Measurements from ENCODE around the gene PSMG1. TPM values are rescaled to one million over a fixed set of nuclear protein-coding genes. Genes with fewer than 3 reads are reported as not detected.

The PSMG1 gene
- total RNA-seq, 2 experiments from 2014 or later, result 109 to 123 TPM

DNA sequence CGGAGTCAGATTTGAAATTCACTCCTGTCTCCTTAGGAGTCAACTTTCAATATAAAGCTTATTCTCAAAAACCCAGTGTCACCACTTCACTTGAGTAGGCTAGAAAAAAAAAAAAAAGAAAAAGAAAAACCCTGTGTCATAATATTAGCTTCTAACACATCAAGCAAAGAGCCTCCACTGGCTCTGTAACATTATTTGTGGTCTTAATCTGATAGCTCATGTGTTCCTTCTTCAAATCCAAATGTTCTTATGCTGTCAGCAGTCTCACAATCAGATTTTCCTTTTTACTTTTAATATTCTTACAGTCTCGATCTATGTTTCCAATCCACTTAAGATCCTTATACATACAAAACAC is 26.1 kb upstream of the PSMG1 start:
- no peak for DNase-seq
- ATAC-seq, result no peak
- CTCF ChIA-PET, result interaction anchor here (0.6 to 1.1 kb wide), 3 partner anchors 10 to 267 kb away, joined by 3 to 4 read pairs (median 4); no protein-coding TSS in a partner anchor
- Mint-ChIP-seq H3K9me3 (ENCODE audit: low read depth) (no peaks in the 10 kb centered on the region), H3K36me3 (ENCODE audit: low read depth) (peaks cover 36% of the 10 kb centered on the region), H3K4me1 (peaks cover 32% of the 10 kb centered on the region), H3K27ac (peak overlapping the region; percentile 47), H3K4me3 (no peak overlapping the region), H3K27me3 (no peaks in the 10 kb centered on the region)
- POLR2A ChIA-PET, result interaction anchor here (0.7 kb wide), 2 partner anchors 33 to 187 kb away, joined by 4 to 5 read pairs; no protein-coding TSS in a partner anchor
- intact Hi-C loops (cut with DNase I, micrococcal nuclease), result no loop called here

DNA sequence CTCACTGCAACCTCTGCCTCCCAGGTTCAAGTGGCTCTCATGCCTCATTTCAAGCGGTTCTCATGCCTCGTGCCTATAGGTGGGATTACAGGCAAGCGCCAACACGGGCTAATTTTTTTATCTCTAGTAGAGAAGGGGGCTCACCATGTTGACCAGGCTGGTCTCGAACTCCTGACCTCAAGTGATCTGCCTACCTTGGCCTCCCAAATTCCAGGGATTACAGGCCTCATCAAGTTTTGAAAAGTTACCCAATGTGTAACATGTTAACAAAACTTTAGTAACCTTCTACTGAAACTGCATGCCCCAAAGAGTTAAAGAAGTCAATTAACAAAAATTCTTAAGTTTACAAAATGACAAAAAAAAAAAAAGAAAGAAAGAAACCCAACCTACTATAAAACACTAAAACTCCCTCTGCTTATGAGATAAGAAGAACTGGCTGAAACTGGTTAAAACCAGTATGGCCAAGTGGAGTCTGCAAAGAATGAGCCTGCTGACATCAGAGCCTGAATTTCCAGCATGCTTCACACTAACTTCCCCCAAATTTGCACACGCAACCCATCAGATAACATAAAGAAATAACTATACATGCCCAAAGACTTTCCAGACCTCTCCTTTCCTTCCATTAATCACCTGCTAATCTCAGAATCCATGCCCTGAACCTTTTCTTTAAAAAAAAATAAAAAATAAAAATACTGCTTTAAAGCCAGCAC is 25.5 kb upstream of the PSMG1 start:
- POLR2A ChIA-PET, result interaction anchor here (0.7 kb wide), 2 partner anchors 33 to 186 kb away, joined by 4 to 5 read pairs; no protein-coding TSS in a partner anchor
- intact Hi-C loops (cut with DNase I, micrococcal nuclease), result loop anchor here in 1 of 2 experiments (1.0 kb wide), 1 partner anchor 180 kb away; no protein-coding TSS in a partner anchor
- CTCF ChIA-PET, result interaction anchor here (1.1 kb wide), 1 partner anchor 10 kb away, joined by 3 read pairs; no protein-coding TSS in a partner anchor
- no peaks in the 10 kb centered on the region for H3K27me3 Mint-ChIP-seq
- peak overlapping the region; percentile 59 for H3K27ac Mint-ChIP-seq
- H3K4me1 Mint-ChIP-seq, result peaks cover 32% of the 10 kb centered on the region
- peak; percentile 49 for ATAC-seq
- no peak for DNase-seq
- H3K9me3 Mint-ChIP-seq (ENCODE audit: low read depth), result no peaks in the 10 kb centered on the region
- H3K36me3 Mint-ChIP-seq (ENCODE audit: low read depth), result peaks cover 36% of the 10 kb centered on the region
- no peak overlapping the region for H3K4me3 Mint-ChIP-seq

DNA sequence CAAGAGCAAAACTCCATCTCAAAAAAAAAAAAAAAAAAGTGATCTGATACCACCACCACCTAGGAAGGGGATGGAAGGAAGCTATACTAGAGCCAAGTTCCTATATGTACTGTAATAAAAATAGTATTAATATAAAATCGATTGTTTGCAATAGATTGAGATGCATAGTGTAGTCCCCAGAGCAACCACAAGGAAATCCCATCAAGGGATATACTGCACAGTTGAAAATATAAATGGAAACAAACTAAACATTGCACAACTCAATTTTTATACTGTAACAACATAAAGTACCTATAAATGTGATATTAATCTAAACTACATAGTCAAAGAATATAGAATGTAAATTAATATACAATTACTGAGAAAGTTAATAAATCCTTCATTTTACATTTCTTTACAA is 20.9 kb upstream of the PSMG1 start:
- intact Hi-C loops (cut with DNase I, micrococcal nuclease), result no loop called here
- peaks cover 10% of the 10 kb centered on the region for H3K4me1 Mint-ChIP-seq
- no peak for DNase-seq
- H3K27ac Mint-ChIP-seq, result no peak overlapping the region
- ChIA-PET POLR2A (no interaction called here), CTCF (interaction anchor here (0.5 to 1.5 kb wide), 3 partner anchors 9 to 201 kb away, joined by 3 read pairs; no protein-coding TSS in a partner anchor)
- no peaks in the 10 kb centered on the region for H3K9me3 Mint-ChIP-seq (ENCODE audit: low read depth)
- no peak overlapping the region for H3K4me3 Mint-ChIP-seq
- ATAC-seq, result no peak
- H3K36me3 Mint-ChIP-seq (ENCODE audit: low read depth), result peaks cover 26% of the 10 kb centered on the region
- H3K27me3 Mint-ChIP-seq, result no peaks in the 10 kb centered on the region

DNA sequence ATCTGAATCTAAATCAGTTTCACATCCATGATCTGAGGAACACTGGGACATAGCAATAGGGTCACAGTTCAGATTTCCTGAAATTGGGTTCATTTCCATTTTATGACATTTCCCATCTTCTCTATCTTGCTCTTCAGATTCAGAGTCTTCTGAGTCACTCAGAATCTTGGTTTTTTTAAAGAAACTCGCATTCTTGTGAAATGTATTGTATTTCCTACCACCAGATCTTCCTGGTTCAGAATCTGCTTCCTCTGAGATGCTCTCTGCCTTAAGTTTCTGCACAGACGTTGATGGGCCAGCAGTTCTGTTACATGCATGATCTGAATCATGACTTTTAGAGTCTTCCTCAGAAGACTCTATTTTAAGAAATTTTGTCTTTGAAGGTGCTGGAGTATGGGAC is 15.5 kb upstream of the PSMG1 start:
- DNase-seq, result no peak
- H3K9me3 Mint-ChIP-seq (ENCODE audit: low read depth), result no peaks in the 10 kb centered on the region
- no peak for ATAC-seq
- no peak overlapping the region for H3K27ac Mint-ChIP-seq
- intact Hi-C loops (cut with DNase I, micrococcal nuclease), result no loop called here
- peaks cover 58% of the 10 kb centered on the region for H3K36me3 Mint-ChIP-seq (ENCODE audit: low read depth)
- no peaks in the 10 kb centered on the region for H3K27me3 Mint-ChIP-seq
- no peak overlapping the region for H3K4me3 Mint-ChIP-seq
- ChIA-PET CTCF (interaction anchor here (0.8 to 1.4 kb wide), 5 partner anchors 8 to 218 kb away, joined by 3 to 8 read pairs (median 3); no protein-coding TSS in a partner anchor), POLR2A (no interaction called here)
- H3K4me1 Mint-ChIP-seq, result peaks cover 29% of the 10 kb centered on the region

DNA sequence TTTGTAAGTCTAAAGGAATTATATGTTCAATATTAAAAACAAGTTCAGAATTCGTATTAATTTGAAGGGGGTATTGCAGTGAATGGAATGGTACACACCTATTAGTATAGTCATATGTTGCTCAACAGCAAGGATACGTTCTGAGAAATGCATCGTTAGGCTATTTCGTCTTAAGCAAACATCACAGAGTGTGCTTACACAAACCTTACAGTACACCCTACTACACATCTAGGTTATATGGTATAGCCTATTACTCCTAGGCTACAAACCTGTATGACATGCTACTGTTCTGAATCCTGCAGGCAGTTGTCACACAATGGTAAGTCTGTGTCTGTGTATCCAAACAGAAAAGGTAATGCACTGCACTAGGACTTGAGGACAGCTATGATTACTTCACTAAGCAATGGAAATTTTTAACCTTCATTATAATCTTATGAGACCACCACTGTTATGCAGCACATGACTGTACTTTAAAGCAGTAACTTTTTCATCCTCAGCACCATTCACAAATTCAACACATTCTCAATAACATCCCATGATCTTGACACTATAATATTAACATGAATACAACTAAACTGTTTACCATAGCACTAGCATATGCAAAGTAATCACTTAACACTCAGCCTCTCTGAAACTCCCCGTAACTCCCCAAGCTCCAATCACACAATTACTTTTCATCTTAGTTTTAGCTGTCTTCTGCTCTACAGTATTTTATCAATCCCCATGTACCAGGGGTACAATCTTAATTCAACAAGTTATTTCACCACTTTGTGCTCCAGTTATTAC is 14.4 kb upstream of the PSMG1 start:
- ATAC-seq, result peak; percentile 58
- intact Hi-C loops (cut with DNase I, micrococcal nuclease), result no loop called here
- ChIA-PET POLR2A (interaction anchor here (0.6 kb wide), 1 partner anchor 111 kb away, joined by 3 read pairs; no protein-coding TSS in a partner anchor), CTCF (interaction anchor here (0.9 to 1.7 kb wide), 4 partner anchors 14 to 244 kb away, joined by 3 to 5 read pairs (median 4); partner anchors contain the start of gene PSMG1)
- Mint-ChIP-seq H3K4me1 (peaks cover 29% of the 10 kb centered on the region), H3K9me3 (ENCODE audit: low read depth) (no peaks in the 10 kb centered on the region), H3K36me3 (ENCODE audit: low read depth) (peaks cover 58% of the 10 kb centered on the region), H3K27me3 (no peaks in the 10 kb centered on the region), H3K4me3 (no peak overlapping the region), H3K27ac (peak overlapping the region; percentile 47)
- no peak for DNase-seq

DNA sequence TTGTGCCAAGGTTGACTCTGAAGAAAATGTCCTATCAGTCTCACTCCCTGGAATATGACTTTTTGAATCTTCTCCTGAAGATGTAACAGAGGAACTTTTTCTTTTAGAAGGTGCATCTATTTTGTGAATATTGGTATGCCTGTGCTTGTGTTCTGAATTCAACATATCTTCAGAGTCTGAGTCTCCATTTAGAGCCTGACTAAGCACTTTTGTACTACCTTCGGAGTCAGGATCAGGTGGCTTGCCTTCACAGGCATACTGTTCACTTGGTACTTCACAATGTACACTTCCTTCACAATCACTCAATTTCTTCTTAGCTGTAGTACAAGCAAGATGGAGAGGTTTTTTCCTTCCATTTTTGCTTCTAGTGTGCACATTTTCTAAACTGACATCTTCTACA is 13.6 kb upstream of the PSMG1 start:
- Mint-ChIP-seq H3K4me1 (peaks cover 29% of the 10 kb centered on the region), H3K9me3 (ENCODE audit: low read depth) (no peaks in the 10 kb centered on the region), H3K36me3 (ENCODE audit: low read depth) (peaks cover 62% of the 10 kb centered on the region), H3K27ac (peak overlapping the region; percentile 72), H3K4me3 (no peak overlapping the region), H3K27me3 (no peaks in the 10 kb centered on the region)
- no peak for DNase-seq
- ATAC-seq, result no peak
- ChIA-PET CTCF (interaction anchor here (1.0 to 1.7 kb wide), 3 partner anchors 13 to 245 kb away, joined by 3 to 5 read pairs (median 4); partner anchors contain the start of gene PSMG1), POLR2A (no interaction called here)
- intact Hi-C loops (cut with DNase I, micrococcal nuclease), result no loop called here

DNA sequence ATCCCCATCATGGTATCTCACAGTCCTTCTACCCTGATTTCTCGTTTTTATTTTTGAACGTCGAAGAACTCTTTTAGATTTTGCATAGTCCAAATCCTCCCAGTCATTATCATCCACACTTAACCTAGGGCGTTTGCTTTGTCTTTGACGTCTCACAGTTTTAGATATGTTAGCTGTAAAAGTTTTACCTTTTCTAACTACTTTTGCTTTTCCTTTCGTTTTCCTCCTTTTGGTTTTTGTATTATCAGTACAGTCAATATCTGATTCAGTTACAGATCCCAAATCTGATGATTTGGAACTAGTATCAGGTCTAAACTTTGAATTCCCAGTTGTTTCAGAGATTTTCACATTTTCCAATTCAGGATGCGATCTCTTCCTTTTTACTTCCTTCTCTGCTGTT is 13.1 kb upstream of the PSMG1 start:
- no peak overlapping the region for H3K4me3 Mint-ChIP-seq
- CTCF ChIA-PET, result interaction anchor here (1.4 to 1.7 kb wide), 3 partner anchors 10 to 61 kb away, joined by 3 to 5 read pairs (median 4); no protein-coding TSS in a partner anchor
- no peaks in the 10 kb centered on the region for H3K9me3 Mint-ChIP-seq (ENCODE audit: low read depth)
- H3K4me1 Mint-ChIP-seq, result peaks cover 30% of the 10 kb centered on the region
- H3K36me3 Mint-ChIP-seq (ENCODE audit: low read depth), result peaks cover 59% of the 10 kb centered on the region
- peak overlapping the region; percentile 72 for H3K27ac Mint-ChIP-seq
- no peaks in the 10 kb centered on the region for H3K27me3 Mint-ChIP-seq
- intact Hi-C loops (cut with DNase I, micrococcal nuclease), result no loop called here
- ATAC-seq (peak; percentile 36), DNase-seq (no peak)
- POLR2A ChIA-PET, result no interaction called here

DNA sequence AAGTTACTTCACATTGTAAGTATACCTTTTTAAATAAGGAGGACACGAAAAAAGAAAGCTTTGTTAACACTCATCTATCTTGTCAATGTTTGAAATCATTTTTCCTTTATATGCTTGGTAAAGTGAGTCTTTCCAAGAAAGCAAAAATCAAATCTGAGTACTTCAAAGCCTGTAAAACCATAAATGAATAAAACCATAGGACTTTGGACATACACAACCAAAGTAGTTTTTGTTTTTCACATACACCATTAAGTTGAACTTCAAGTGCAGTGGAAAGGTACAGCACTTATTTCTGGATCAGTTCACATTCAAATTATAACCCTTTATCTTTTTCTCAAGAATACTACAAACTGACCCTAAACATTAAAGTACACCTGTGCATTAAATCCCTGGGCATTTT is 10.1 kb upstream of the PSMG1 start:
- peaks cover 50% of the 10 kb centered on the region for H3K4me1 Mint-ChIP-seq
- peaks cover 46% of the 10 kb centered on the region for H3K36me3 Mint-ChIP-seq (ENCODE audit: low read depth)
- H3K27ac Mint-ChIP-seq, result no peak overlapping the region
- ChIA-PET CTCF (interaction anchor here (1.6 kb wide), 1 partner anchor 10 kb away, joined by 6 read pairs; the partner anchor contains the start of gene PSMG1), POLR2A (no interaction called here)
- intact Hi-C loops (cut with DNase I, micrococcal nuclease), result loop anchor here in 1 of 2 experiments (5.0 kb wide), 1 partner anchor 44 kb away; no protein-coding TSS in a partner anchor
- no peak for ATAC-seq
- no peak for DNase-seq
- H3K9me3 Mint-ChIP-seq (ENCODE audit: low read depth), result no peaks in the 10 kb centered on the region
- H3K4me3 Mint-ChIP-seq, result no peak overlapping the region
- no peaks in the 10 kb centered on the region for H3K27me3 Mint-ChIP-seq

DNA sequence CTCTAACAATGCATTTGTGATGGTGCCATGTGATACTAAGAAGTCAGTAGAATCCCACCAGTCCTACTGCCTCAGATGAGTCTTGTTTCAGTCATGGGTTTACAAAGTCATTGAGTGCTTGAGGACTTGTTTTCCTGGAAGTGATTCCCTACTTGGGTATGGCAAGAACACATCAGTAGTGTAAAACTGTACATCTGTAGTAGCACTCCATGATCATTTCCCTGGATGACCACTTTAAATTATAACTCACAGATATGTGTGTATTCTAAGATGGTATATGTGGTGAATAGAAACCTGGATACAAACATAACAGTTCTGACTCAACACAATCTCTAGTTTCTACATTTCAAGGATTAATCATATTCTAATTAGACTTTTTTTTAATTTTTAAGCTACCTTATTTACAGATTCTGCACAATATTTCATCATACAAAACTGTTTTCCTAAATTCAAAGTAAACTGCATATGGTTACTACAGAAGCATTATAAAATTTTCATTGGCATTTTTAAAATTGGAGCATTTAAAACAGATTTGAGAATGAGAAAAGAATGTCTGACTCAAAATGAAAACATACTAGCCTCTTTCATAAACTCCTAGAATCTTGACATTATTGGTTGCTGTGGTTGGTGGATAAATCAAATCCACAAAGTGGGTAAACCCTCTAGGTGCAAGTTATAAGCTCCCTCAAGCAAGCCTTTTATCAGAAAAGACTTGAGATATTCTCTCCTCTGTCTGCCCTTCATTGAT is 6.8 kb upstream of the PSMG1 start:
- Mint-ChIP-seq H3K27me3 (no peaks in the 10 kb centered on the region), H3K4me3 (no peak overlapping the region), H3K36me3 (ENCODE audit: low read depth) (peaks cover 17% of the 10 kb centered on the region), H3K27ac (no peak overlapping the region), H3K9me3 (ENCODE audit: low read depth) (no peaks in the 10 kb centered on the region), H3K4me1 (peaks cover 52% of the 10 kb centered on the region)
- DNase-seq (no peak), ATAC-seq (peak; percentile 84)
- intact Hi-C loops (cut with DNase I, micrococcal nuclease), result loop anchor here (2.0 to 5.0 kb wide), 2 partner anchors 47 to 49 kb away; no protein-coding TSS in a partner anchor
- POLR2A ChIA-PET, result no interaction called here
- CTCF ChIA-PET, result interaction anchor here (0.7 to 1.6 kb wide), 4 partner anchors 10 to 529 kb away, joined by 3 to 8 read pairs (median 4); no protein-coding TSS in a partner anchor

DNA sequence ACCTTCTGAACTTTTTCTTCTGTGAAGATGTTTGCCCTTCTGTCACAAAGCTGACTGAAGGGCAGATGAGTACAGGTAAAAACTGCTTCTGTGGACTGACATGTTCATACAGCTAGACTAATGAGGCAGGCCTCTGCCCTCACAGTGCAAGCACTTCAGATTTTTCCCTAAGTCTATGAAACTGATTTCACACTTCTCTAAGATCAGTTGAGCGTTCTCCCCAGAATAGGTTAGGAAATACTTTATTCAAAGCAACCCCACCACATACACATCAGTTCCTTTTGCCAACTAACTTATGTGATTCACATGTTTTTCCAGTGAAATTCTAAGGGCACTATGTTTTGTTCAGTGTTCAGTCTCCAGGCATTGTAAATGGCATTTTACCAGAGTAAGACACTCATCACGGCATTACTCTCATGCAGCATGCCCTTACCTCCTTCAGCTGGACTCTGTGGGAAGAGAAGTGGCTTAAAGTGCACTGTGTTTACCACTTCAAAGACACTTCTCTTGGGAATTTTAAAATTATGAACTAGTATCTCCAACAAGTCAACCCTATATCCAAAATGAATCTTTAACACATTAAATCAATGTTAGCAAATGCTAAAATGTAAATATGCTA is 5.4 kb upstream of the PSMG1 start:
- peak; percentile 4 for ATAC-seq

More for the DNA sequence above, 5.4 kb upstream of the PSMG1 start:
- ChIA-PET POLR2A (interaction anchor here (0.7 kb wide), 1 partner anchor 161 kb away, joined by 3 read pairs; no protein-coding TSS in a partner anchor), CTCF (interaction anchor here (0.6 to 1.0 kb wide), 2 partner anchors 24 to 325 kb away, joined by 3 to 4 read pairs; no protein-coding TSS in a partner anchor)
- H3K27me3 Mint-ChIP-seq, result no peaks in the 10 kb centered on the region
- H3K9me3 Mint-ChIP-seq (ENCODE audit: low read depth), result no peaks in the 10 kb centered on the region
- peaks cover 8% of the 10 kb centered on the region for H3K36me3 Mint-ChIP-seq (ENCODE audit: low read depth)
- no peak overlapping the region for H3K4me3 Mint-ChIP-seq
- no peak for DNase-seq
- H3K27ac Mint-ChIP-seq, result peak overlapping the region; percentile 12
- peaks cover 61% of the 10 kb centered on the region for H3K4me1 Mint-ChIP-seq
- intact Hi-C loops (cut with DNase I, micrococcal nuclease), result no loop called here

Data from activated CD4-positive, alpha-beta T cell treated with anti-CD3 and anti-CD28 coated beads for 36 hours (primary cell).